Heart right ventricle (tissue), 16 donors: ENCODE measurements around the gene PLEKHB2. TPM values are rescaled to one million over a fixed set of nuclear protein-coding genes. Genes with fewer than 3 reads are reported as not detected.
A peak's percentile ranks its signal among the peaks of the same experiment; 100 is the strongest.

ENCODE experiments used
- ATAC-seq, 8 donors: fragments of 200-7000 bp; cut with Tn5 transposase; one replicate each; pipeline ENCODE4 v1.9.1; 2020; ENCODE audit warnings: mild to moderate bottlenecking in 8 of 8, moderate library complexity in 8 of 8, moderate number of reproducible peaks in 1 of 8
- DNase-seq, 2 donors: peaks; one replicate each; pipeline ENCODE4 v3.0.0-alpha.2; 2020
- H3K27ac ChIP-seq, 10 donors: fragments of 200-600 bp; sonication (generic) in 2 of 10; one replicate each; pipeline versions ENCODE4 v1.5.0 to v1.8.0; 2020 to 2022; ENCODE audit warnings: mild to moderate bottlenecking in 3 of 10
- H3K27me3 ChIP-seq, 7 donors: fragments of 200-600 bp; one replicate each; pipeline ENCODE4 v1.8.0; 2021 to 2022; ENCODE audit warnings: mild to moderate bottlenecking in 2 of 7
- H3K36me3 ChIP-seq, 9 donors: fragments of 200-600 bp; sonication (generic) in 1 of 9; one replicate each; pipeline versions ENCODE4 v1.5.0 to v1.8.0; 2020 to 2022; ENCODE audit warnings: mild to moderate bottlenecking in 2 of 9
- H3K4me1 ChIP-seq, 9 donors: fragments of 200-600 bp; sonication (generic) in 1 of 9; one replicate each; pipeline versions ENCODE4 v1.5.0 to v1.8.0; 2020 to 2022; ENCODE audit warnings: mild to moderate bottlenecking in 4 of 9
- H3K4me3 ChIP-seq, 10 donors: fragments of 200-600 bp; sonication (generic) in 2 of 10; one replicate each; pipeline versions ENCODE4 v1.5.0 to v1.8.0; 2020 to 2022; ENCODE audit warnings: mild to moderate bottlenecking in 7 of 10, moderate library complexity in 2 of 10
- H3K9me3 ChIP-seq, 11 donors: fragments of 200-600 bp in 10 of 11; sonication (generic) in 2 of 11; one replicate each; pipeline versions ENCODE4 v1.5.0 to v1.8.0; 2013 to 2022; ENCODE audit warnings: mild to moderate bottlenecking in 2 of 11, control low read depth in 1 of 11, moderate library complexity in 1 of 11
- CTCF ChIP-seq, 9 donors: fragments of 200-600 bp; sonication (generic) in 2 of 9; IDR thresholded peaks; one replicate each; pipeline versions ENCODE4 v1.5.0 to v1.8.0; 2021 to 2022; ENCODE audit warnings: antibody characterized with exemption in 9 of 9, mild to moderate bottlenecking in 5 of 9, moderate library complexity in 1 of 9
- WGBS, 2 donors: extraction: QIAGEN DNeasy Blood & Tissue Kit; methylation state at CpG; one replicate each; pipeline ENCODE4 v1.1.7; 2013; ENCODE audit warnings: inconsistent platforms in 1 of 2; 5-methylcytosine and 5-hydroxymethylcytosine counted together
- intact Hi-C, 10 donors: fragments of 100-400 bp; cut with DNase I; formaldehyde crosslinking; loops; one replicate each; pipeline versions ENCODE4 v1.11.1 to v1.14.2; 2022
- polyA plus RNA-seq, 2 donors: library from polyadenylated mRNA; stranded (reverse); fragments of 200-250 nt; gene quantifications; one replicate each; pipeline ENCODE4 v1.2.3, GENCODE V29; 2013
- total RNA-seq, 10 donors: library from RNA; stranded (reverse); fragmentation: NEBNext Ultra II Directional in 3 of 10; extraction: Animal tissue kit (Norgen Biotek cat#: 25700) in 3 of 10; gene quantifications; one replicate each; pipeline versions ENCODE4 v1.2.1 to v1.2.4, GENCODE V29; 2021 to 2023
- donor health status: Arrhythmogenic right ventricular cardiomyopathy.
- donor health status: ischemic (EF 13 %, LVEDD 7.1; RV severe dilation, severe dysfunction).
- donor health status: healthy with polysubstance abuse.
- donor health status: DM: no; HTN: yes; CAD: no.
- donor health status: DM: no; HTN: no; CAD: no.
- donor health status: ischemic (EF 25% LVEDD 6.9; RV normal size, moderate dysfunction).
- donor health status: ischemic (EF 25% LVEDD 5.7; RV mildly dilated, moderate dysfunction).
- donor health status: healthy.
- donor health status: DM: yes; HTN: yes; CAD: no.
- donor health status: Ischemic cardiomyopathy.
- donor health status: ischemic (EF 35%, LVEDD 5.7; RV mildly dilated, moderate dysfunction).
- donor health status: nonischemic (EF 11% LVEDD 7.7; RV severe dilation, severe dysfunction).
- donor health status: DM: yes; HTN: yes; CAD: no.
- donor health status: PGD.
- donor health status: ischemic (EF 29% LVEDD 5.4; RV normal size, mild dysfunction).
- donor health status: nonischemic (EF 23%, LVEDD 6.1; RV moderate dilation, normal function).

PLEKHB2 gene
- total and polyA plus RNA-seq, 12 donors: 8.7 to 50.4 (median 33.1) TPM

DNA sequence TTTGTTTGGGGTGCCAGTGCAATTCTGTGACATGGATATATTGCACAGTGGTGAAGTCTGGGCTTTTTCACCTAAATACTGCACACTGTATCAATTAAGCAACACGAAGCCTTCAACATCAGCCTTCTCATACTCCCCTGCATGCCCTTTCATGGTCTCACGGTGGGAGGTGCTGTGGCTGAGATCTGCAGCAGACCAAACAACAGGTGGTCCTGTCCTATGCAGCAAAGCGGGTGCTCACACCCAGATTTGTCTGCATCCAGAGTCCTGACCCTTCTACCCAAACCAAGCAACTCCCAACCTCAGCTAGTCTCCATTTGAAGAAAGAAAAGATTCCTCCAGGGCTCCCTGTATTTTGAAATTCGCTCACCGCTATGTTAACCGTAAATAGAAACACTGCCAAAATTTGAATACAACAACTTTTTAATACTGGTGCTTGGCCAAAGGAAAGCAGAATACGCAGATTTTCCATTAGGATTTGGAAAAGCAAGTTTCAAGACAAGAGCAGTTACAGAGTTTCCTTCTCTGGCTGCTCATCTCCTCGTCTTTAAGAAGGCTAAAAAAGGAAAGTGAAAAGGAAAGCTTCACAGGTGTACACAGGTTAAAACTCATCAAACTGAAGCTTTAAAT is 46.8 kb upstream of the PLEKHB2 start:
- H3K4me1 ChIP-seq: peaks cover 0 to 58% (median 25%) of the 10 kb centered on the region in 9 donors
- no peak overlapping the region for H3K27ac ChIP-seq
- intact Hi-C loops: no loop called here
- no peak for TF ChIP-seq CTCF (IDR thresholded peaks at IDR 0.05)
- DNase-seq (no peak), ATAC-seq (no peak)
- no peaks in the 10 kb centered on the region for H3K9me3 ChIP-seq
- no peaks in the 10 kb centered on the region for H3K27me3 ChIP-seq
- no peak overlapping the region for H3K4me3 ChIP-seq
- peaks cover 0 to 91% (median 10%) of the 10 kb centered on the region in 9 donors for H3K36me3 ChIP-seq
- 82% methylated on average over 8 of the region's 8 CpGs for WGBS, 2 donors

DNA sequence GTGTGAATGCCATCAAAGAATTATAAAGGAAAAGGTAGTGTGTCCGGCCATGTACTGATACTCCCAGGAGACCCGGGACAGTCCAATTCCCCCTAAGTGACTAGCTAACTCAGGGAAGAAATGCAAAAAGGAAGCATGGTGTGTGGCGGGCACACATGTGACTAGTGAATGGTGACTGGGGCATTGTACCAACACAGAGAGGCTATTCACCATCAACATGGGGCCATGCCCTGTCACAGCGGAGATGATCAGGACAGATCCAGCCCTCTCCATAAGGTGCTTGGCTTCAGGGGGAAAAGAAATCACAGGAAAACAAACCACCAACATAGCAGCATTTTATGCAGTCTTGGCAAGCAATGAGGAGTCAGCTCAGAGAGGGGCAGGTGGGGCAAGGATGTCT is 46.2 kb upstream of the PLEKHB2 start:
- Histone ChIP-seq H3K9me3 (no peaks in the 10 kb centered on the region), H3K4me1 (peaks cover 0 to 64% (median 31%) of the 10 kb centered on the region in 9 donors), H3K4me3 (no peak overlapping the region), H3K36me3 (peaks cover 0 to 85% (median 8%) of the 10 kb centered on the region in 9 donors), H3K27ac (no peak overlapping the region), H3K27me3 (no peaks in the 10 kb centered on the region)
- DNase-seq (no peak), ATAC-seq (no peak)
- TF ChIP-seq CTCF (IDR thresholded peaks at IDR 0.05): no peak
- 91 to 93% methylated on average over 4 of the region's 4 CpGs for WGBS, 2 donors
- intact Hi-C loops: no loop called here

- no peak for TF ChIP-seq CTCF (IDR thresholded peaks at IDR 0.05)
- Histone ChIP-seq H3K4me1 (peaks cover 5 to 55% (median 30%) of the 10 kb centered on the region in 9 donors), H3K27ac (no peak overlapping the region), H3K36me3 (peaks cover 0 to 78% (median 4%) of the 10 kb centered on the region in 9 donors), H3K4me3 (no peak overlapping the region), H3K27me3 (no peaks in the 10 kb centered on the region), H3K9me3 (no peaks in the 10 kb centered on the region)
- 75 to 78% methylated on average over 11 of the region's 11 CpGs for WGBS, 2 donors
- intact Hi-C loops: no loop called here
- DNase-seq (no peak), ATAC-seq (peak in 4 of 8 donors; percentile 41 to 59 (median 52))
These were observed 41.4 kb upstream of the PLEKHB2 start for GRCh38 chr2:131063501-131064283.

DNA sequence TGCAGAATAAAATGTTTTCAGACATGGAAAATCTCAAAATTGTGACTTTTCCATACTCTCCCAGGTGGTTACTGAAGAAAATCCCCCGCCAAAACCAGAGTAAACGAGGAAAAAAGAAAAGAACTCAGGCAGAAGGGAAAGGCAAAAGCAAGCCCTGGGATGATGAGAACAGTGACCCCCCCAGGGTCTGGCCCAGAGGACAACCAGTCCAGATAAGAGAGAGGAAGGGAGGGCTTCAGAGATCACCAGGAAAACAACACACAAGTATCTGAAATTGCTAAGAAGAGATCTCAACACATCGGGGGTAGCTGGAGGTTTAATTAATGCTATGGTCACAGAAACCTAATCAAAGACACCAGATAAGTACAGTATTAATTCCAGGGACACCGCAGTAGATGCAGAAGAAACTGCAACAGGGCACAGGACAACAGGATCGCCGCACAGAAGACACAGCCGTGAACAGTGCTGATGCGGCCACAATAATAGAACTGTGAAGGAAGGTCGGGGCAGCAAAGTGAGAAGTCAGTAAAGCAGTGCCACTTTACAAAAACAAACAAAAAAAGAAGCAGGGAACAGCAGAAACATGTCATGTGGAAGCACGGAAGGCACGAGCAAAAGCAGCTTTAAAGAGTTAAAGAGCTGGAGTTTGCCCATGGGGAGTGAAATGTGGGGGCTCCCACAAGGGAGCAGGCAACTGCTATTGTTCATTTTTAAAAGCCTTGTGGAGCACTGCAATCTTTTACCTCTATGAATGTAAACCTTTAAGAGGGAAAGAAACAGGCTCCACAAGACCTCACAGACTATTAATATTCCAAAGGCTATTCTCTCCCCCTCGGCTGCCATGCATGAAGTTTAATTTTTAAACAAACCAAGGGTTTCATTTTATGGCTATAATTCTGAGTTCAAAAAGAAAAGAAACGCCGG is 40.3 kb upstream of the PLEKHB2 start:
- ATAC-seq: peak in 5 of 8 donors; percentile 28 to 70 (median 44)
- 55 to 58% methylated on average over 14 of the region's 14 CpGs for WGBS, 2 donors
- TF ChIP-seq CTCF (IDR thresholded peaks at IDR 0.05): no peak
- Histone ChIP-seq H3K4me1 (peaks cover 5 to 46% (median 29%) of the 10 kb centered on the region in 9 donors), H3K9me3 (no peaks in the 10 kb centered on the region), H3K36me3 (peaks cover 0 to 81% (median 4%) of the 10 kb centered on the region in 9 donors), H3K4me3 (no peak overlapping the region), H3K27ac (no peak overlapping the region), H3K27me3 (no peaks in the 10 kb centered on the region)
- intact Hi-C loops: no loop called here
- no peak for DNase-seq
